B cell (primary cell): ENCODE data around the gene CDT1. TPM values are rescaled to one million over a fixed set of nuclear protein-coding genes. Genes with fewer than 3 reads are reported as not detected.

Experiments
- ATAC-seq: fragments of 200-7000 bp; cut with Tn5 transposase; one replicate; pipeline ENCODE4 v1.10.0; 2021; ENCODE audit warnings: low read depth, mild to moderate bottlenecking, moderate number of reproducible peaks, moderate library complexity
- CTCF ChIA-PET: fragments of 350-600 bp; sonication (Branson Sonifier 250); formaldehyde crosslinking; loops from one replicate; lab custom pipeline; 2021; ENCODE audit warnings: antibody characterized with exemption, inconsistent platforms; lab: Charles Lee
- POLR2A ChIA-PET: fragments of 350-600 bp; sonication (Branson Sonifier 250); formaldehyde crosslinking; loops from one replicate; lab custom pipeline; 2021; ENCODE audit warnings: antibody characterized with exemption; lab: Charles Lee
- DNase-seq: peaks from one replicate; pipeline ENCODE4 v3.0.0; 2013
- H2AFZ ChIP-seq: 2 replicates; pipeline ENCODE4 v1.6.1; 2012; ENCODE audit warnings: mild to moderate bottlenecking, low read depth, low read length; ENCODE audit not compliant: insufficient read depth, poor library complexity, severe bottlenecking
- H3K27ac ChIP-seq, 2 donors: 1 replicate in 1 of 2; 2 replicates in 1 of 2; pipeline ENCODE4 v1.5.1; 2012 to 2013; ENCODE audit warnings: low read length in 2 of 2, mild to moderate bottlenecking in 2 of 2, moderate library complexity in 1 of 2
- H3K27me3 ChIP-seq, 4 experiments: fragments of 200-600 bp in 1 of 4; sonication (generic) in 1 of 4; replicated peaks in 1 of 4; 1 replicate in 2 of 4; 2 replicates in 2 of 4; pipeline versions ENCODE4 v1.6.1 to v1.7.0; 2013 to 2016; ENCODE audit warnings: low read length in 3 of 4, mild to moderate bottlenecking in 2 of 4, mixed read lengths in 1 of 4, moderate library complexity in 1 of 4; ENCODE audit not compliant: insufficient read depth in 4 of 4, control insufficient read depth in 3 of 4; ENCODE audit errors: control extremely low read depth in 1 of 4
- H3K36me3 ChIP-seq, 2 experiments: replicated peaks in 1 of 2; 1 replicate in 1 of 2; 2 replicates in 1 of 2; pipeline versions ENCODE4 v1.6.1 to v1.7.1; 2013; ENCODE audit warnings: low read length in 1 of 2; ENCODE audit not compliant: insufficient read depth in 2 of 2, control insufficient read depth in 1 of 2; ENCODE audit errors: control extremely low read depth in 1 of 2, extremely low read depth in 1 of 2
- H3K4me1 ChIP-seq, 2 donors: fragments of 200-600 bp in 1 of 2; sonication (generic) in 1 of 2; 1 replicate in 1 of 2; 2 replicates in 1 of 2; pipeline versions ENCODE4 v1.5.1 to v1.6.1; 2013 to 2017; ENCODE audit warnings: low read length in 2 of 2; ENCODE audit not compliant: control insufficient read depth in 2 of 2, insufficient read depth in 2 of 2
- H3K4me2 ChIP-seq: replicated peaks from 2 replicates; pipeline ENCODE3; 2012; ENCODE audit warnings: mild to moderate bottlenecking, low read depth, low read length; ENCODE audit not compliant: poor library complexity, severe bottlenecking
- H3K4me3 ChIP-seq, 5 experiments: fragments of 200-600 bp in 1 of 5; sonication (generic) in 1 of 5; 1 replicate in 3 of 5; 2 replicates in 2 of 5; pipeline versions ENCODE4 v1.5.1 to v1.7.0; 2011 to 2016; ENCODE audit warnings: low read length in 4 of 5, mild to moderate bottlenecking in 4 of 5, low read depth in 2 of 5, control low read depth in 1 of 5, moderate library complexity in 1 of 5; ENCODE audit not compliant: insufficient read depth in 1 of 5; ENCODE audit errors: control extremely low read depth in 1 of 5, extremely low read depth in 1 of 5
- H3K79me2 ChIP-seq: fragments of 200-600 bp; sonication (generic); one replicate; pipeline ENCODE4 v1.6.0; 2016; ENCODE audit warnings: low read length; ENCODE audit not compliant: control insufficient read depth, insufficient read depth
- H3K9ac ChIP-seq: fragments of 200-600 bp; sonication (generic); 2 replicates; pipeline ENCODE4 v1.6.1; 2017; ENCODE audit warnings: mild to moderate bottlenecking, low read length, moderate library complexity
- H3K9me3 ChIP-seq, 3 donors: one replicate each; pipeline versions ENCODE4 v1.6.1 to v1.7.1; 2013; ENCODE audit warnings: low read length in 2 of 3; ENCODE audit not compliant: control insufficient read depth in 2 of 3, insufficient read depth in 1 of 3; ENCODE audit errors: control extremely low read depth in 1 of 3
- H4K20me1 ChIP-seq: 2 replicates; pipeline ENCODE4 v1.6.0; 2012; ENCODE audit warnings: mild to moderate bottlenecking, low read length; ENCODE audit not compliant: insufficient read depth, control insufficient read depth, poor library complexity, severe bottlenecking
- H3K27ac Mint-ChIP-seq: one replicate; pipeline ENCODE4 v1.8.0; 2021; ENCODE audit warnings: mixed read lengths
- H3K27me3 Mint-ChIP-seq: one replicate; pipeline ENCODE4 v1.8.0; 2021; ENCODE audit warnings: mixed read lengths
- H3K4me1 Mint-ChIP-seq: one replicate; pipeline ENCODE4 v1.8.0; 2021; ENCODE audit warnings: mixed read lengths
- H3K4me3 Mint-ChIP-seq: one replicate; pipeline ENCODE4 v1.8.0; 2021; ENCODE audit warnings: mixed read lengths
- H3K9me3 Mint-ChIP-seq: one replicate; pipeline ENCODE4 v1.8.0; 2022; ENCODE audit warnings: mixed read lengths; ENCODE audit not compliant: insufficient read depth
- EZH2 ChIP-seq: IDR thresholded peaks from 2 replicates; pipeline ENCODE4 v1.6.1; 2012; ENCODE audit warnings: borderline replicate concordance, low read depth, mild to moderate bottlenecking, moderate library complexity, low read length; ENCODE audit not compliant: insufficient read depth, poor library complexity, severe bottlenecking
- WGBS: methylation state at CpG from one replicate; pipeline ENCODE4 v1.1.5; 2013; ENCODE audit warnings: missing lambda C conversion rate; ENCODE audit not compliant: insufficient coverage; 5-methylcytosine and 5-hydroxymethylcytosine counted together
- intact Hi-C: fragments of 100-400 bp; cut with micrococcal nuclease; formaldehyde crosslinking; loops from one replicate; pipeline ENCODE4 v1.10.0; 2022
- polyA plus RNA-seq: library from polyadenylated mRNA; depleted of rRNA; stranded (reverse); fragments of >200 nt; gene quantifications from 2 replicates; pipeline ENCODE4 v1.2.3, GENCODE V29; 2012
- total RNA-seq, 2 donors: library from RNA; stranded (reverse); fragments of 120-200 nt in 1 of 2; gene quantifications; 1 replicate in 1 of 2; 2 replicates in 1 of 2; pipeline versions ENCODE4 v1.2.3 to v1.2.4, GENCODE V29; 2013 to 2022
- TF ChIP-seq, protein P1 (sequence below): fragments of 200-600 bp; IDR thresholded peaks from one replicate; pipeline ENCODE4 v1.8.0; 2022; ENCODE audit warnings: antibody characterized with exemption, mild to moderate bottlenecking

CDT1 gene
- total and polyA plus RNA-seq, 2 donors (not counting 1 experiment from before 2014, with no cell fraction given), result 0.27 to 0.36 TPM

DNA sequence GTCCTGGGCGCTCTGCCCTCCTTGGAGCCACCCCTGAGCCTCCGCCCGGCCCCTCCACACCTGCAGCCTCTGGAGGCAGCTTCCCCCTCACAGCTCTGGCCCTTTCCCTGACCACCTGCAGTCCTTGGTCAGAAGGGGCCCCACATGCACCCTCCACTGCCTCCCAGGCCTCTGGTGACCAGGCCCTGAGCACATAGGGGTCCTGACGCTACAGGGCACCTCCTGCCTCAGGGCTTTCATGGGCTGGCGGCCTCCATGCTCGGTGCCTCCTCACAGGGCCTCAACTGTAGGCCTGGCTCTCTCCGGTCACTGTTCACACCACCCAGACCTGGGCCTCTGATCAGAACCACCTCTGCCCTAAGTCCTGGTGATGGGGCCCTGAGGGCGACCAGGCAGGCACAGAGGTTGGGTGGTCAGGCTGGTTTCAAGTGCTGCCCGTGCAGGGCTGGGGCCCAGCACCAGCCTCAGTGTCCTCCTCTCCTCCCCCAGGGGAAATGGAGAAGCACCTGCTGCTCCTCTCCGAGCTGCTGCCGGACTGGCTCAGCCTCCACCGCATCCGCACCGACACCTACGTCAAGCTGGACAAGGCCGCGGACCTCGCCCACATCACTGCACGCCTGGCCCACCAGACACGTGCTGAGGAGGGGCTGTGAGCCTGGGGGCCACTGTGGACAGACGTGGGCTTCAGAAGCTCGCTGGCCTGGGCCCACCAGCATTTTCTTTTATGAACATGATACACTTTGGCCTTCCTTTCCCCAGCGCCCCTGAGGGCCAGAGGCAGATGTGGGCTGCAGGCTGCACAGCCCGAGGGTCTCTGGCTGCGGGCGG is 4.3 kb downstream of the CDT1 start:
- Histone ChIP-seq H3K36me3 (peaks cover 0 to 23% of the 10 kb centered on the region in 2 experiments), H3K4me3 (no peak overlapping the region), H3K79me2 (peaks cover 19% of the 10 kb centered on the region), H3K9ac (no peak overlapping the region), H4K20me1 (peaks cover 47% of the 10 kb centered on the region), H3K27ac (no peak overlapping the region), H3K4me1 (peaks cover 19 to 31% of the 10 kb centered on the region in 2 donors), H3K4me2 (no peak overlapping the region), H3K9me3 (peaks cover 0 to 5% (median 0%) of the 10 kb centered on the region in 3 donors), H3K27me3 (peaks cover 0 to 4% (median 0%) of the 10 kb centered on the region in 4 experiments), H2AFZ (no peak overlapping the region)
- Mint-ChIP-seq H3K4me3 (no peak overlapping the region), H3K4me1 (peaks cover 20% of the 10 kb centered on the region), H3K27me3 (no peaks in the 10 kb centered on the region), H3K27ac (peak overlapping the region; percentile 20), H3K9me3 (no peaks in the 10 kb centered on the region)
- CTCF ChIA-PET, result no interaction called here
- POLR2A ChIA-PET, result no interaction called here
- intact Hi-C loops, result no loop called here
- DNase-seq (no peak), ATAC-seq (no peak)
- TF ChIP-seq EZH2, result no peak
- TF ChIP-seq, protein P1, sequence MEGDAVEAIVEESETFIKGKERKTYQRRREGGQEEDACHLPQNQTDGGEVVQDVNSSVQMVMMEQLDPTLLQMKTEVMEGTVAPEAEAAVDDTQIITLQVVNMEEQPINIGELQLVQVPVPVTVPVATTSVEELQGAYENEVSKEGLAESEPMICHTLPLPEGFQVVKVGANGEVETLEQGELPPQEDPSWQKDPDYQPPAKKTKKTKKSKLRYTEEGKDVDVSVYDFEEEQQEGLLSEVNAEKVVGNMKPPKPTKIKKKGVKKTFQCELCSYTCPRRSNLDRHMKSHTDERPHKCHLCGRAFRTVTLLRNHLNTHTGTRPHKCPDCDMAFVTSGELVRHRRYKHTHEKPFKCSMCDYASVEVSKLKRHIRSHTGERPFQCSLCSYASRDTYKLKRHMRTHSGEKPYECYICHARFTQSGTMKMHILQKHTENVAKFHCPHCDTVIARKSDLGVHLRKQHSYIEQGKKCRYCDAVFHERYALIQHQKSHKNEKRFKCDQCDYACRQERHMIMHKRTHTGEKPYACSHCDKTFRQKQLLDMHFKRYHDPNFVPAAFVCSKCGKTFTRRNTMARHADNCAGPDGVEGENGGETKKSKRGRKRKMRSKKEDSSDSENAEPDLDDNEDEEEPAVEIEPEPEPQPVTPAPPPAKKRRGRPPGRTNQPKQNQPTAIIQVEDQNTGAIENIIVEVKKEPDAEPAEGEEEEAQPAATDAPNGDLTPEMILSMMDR, result no peak
- 93% methylated on average over 26 of the region's 26 CpGs for WGBS
